Superior temporal gyrus (tissue), 1 donor: ENCODE measurements around the gene RBFOX1.
"Not testable (repeated sequence)": the region's sequence is repeated elsewhere in the genome, so short reads cannot be mapped to it uniquely, and the experiment has no call there.

ENCODE experiments used
- DNase-seq: peaks from one replicate; pipeline ENCODE4 v3.0.0-alpha.2; 2016; ENCODE audit errors: extremely low spot score

Gene RBFOX1

DNA sequence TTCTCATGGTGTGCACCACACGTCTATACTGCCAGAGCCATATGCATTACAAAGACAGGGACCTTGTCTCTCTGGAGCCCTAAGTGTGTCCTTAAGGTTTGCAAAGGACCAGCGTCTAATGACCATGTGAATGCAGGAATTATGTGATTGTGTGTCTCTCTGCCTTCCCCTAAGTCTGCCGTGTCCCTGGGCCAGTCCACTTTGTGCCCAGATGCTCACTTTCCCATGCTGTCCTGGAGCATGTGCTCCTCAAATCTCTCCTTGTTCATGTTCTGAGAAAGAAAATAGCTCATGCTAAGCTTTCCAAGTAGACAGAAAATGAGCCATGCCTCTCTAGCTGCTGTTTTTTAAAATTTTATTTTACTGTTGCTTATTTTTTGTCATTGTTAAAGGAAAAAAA, 125.5 kb downstream of the RBFOX1 start:
- no peak for DNase-seq

DNA sequence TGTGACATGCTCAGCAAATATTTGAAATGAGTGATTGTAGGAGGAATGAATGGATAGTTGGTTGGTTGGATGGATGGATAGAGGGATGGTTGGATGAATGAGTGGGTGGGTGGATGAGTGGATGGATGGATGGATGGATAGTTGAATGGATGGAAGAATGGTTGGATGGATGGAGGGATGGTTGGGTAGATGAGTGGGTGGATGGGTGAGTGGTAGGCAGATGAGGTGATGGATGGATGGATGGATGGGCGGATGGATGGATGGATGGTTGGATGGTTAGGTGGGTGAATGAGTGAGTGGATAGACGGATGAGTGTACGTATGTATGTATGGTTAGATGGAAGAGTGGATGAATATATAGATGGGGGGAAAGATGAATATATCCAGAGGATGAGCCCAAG, 137.7 kb downstream of the RBFOX1 start:
- DNase-seq = no peak

DNA sequence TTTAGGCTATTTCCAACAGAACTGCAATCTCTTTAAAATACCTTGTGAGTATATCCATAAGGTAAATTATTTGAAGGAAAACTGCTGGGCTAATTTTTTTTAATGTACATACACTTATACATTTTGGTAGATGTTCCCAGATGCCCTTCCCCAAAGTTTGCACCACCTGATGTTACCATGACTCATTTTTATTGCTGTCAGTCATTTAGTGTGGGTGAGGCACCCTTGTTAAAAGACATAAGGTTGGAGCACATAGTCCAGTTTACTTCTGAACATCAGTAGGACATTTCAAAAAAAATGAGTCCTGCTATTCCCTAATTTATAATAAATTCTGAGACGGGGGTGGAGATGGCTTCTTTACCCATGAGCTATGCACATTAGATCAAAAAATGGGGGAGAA, 138.6 kb downstream of the RBFOX1 start:
- DNase-seq = no peak

DNA sequence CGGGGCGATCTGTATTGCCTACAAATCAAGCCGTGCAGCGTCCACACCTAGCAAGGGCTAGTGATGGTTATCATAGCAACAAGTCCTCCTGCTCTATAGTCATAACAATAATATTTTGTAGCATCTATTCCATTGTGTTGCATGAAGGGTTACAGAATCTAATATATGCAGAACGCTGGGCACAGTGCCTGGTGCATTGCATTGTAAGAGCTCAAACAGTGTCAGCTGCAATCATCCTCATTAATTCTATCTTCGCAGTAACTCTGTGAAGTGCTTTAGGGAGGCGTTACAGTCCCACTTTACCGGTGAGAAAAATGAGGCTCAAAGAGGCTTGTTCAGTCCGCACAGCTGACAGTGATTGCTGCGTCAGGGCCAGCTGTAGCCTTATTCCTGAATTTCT, 149.4 kb downstream of the RBFOX1 start:
- peak; percentile 58 for DNase-seq

DNA sequence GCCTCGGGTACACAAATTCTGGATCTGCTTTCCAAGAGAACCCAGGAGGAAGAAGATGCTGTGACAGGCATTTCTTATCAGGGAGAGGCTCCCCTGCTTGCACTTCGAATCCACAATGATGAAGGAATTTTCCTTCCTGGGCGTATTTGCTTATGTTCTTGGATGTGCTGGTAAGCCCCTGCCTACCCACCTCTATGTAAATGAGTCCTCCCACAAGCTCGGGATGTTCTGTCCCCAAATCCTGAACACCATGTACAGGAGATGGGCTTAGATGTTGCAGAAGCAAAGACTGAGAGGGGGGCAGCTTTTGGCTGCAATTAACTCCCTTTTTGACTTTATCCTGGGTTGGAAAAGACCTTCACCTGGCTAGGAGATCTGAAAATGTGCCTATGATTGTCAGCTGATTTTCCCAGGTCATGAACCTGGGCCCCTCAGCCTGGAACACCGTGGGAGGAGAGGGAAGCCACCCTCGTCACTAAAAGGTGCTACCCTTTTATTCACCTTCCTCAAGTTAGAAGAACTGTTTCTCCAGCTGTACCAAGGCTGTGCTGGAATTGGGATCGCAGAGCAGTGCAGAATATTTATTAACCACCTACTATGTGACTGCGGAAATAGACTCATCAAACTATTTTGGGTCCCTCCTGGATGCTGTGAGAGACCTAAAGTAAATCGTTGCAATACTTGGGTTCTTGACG, 150.1 kb downstream of the RBFOX1 start:
- DNase-seq = no peak

DNA sequence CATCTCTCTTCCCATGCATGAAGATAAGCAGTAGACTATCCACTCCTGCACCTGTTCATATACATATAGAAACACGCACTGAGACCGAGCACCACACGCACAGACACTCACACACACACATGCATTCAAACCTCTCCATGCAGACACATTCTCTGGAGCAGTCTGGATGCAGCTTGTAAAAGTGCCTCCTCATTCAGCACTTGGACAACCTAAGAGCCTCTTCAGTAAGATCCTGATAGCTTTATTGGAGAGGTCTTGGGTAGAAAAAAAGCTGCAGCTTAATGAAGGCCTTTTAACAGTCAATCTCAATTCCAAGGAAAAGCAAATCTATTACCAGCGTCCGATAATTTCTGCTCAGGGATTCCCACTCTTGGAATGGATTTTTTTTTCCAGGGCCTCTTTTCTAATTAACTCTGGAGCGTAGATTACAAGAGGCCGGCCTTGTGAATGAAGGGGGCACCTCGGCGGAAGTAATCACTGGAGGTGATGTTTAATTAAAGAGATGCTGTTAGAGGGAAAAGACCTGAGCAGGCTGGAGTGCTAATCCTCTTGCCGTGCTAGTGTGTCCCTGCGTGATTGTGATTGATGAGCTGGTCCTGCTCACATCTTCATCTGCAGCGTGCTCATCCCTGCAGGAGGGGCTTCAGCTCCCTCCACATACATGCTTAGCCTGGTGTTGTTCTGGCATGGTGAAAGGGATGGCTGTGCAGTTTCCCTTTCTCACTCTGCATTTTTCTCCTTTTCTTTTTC, 155.1 kb downstream of the RBFOX1 start:
- no peak for DNase-seq

DNA sequence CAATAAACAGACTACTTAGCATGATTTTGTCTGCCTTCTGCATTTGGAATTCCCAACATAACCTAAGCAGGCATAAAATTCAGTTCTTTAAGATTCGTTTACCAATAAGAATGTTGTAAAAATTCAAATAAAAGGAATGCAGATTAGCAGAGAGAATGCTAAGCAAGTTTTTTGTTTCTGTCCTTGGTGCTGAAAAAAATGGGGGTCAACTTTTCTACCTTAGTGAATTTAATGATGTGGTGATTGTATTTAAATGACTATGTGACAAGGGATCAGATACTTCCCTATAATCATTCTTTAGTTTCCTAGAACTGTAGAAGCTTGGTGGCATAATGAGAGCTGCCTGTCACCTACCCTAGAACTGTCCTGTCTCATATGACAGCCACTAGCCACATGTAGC, 159.5 kb downstream of the RBFOX1 start:
- DNase-seq = no peak

DNA sequence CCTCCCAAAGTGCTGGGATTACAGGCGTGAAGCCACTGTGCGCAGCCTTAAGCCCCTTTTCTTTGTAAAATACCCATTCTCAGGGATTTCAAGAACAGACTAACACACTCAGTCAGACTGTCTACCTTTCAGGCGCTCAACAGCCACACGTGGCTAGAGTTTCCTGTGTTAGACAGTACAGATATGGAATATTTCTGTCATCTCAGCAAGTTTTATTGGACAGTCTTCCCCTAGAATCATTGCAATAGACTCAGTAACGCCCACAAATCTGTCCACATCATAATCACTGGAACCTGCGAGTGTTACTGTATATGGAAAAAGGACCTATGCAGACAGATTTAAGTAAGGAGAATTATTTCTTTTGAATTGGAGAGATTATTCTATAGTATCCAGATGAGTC, 160.5 kb downstream of the RBFOX1 start:
- no peak for DNase-seq

DNA sequence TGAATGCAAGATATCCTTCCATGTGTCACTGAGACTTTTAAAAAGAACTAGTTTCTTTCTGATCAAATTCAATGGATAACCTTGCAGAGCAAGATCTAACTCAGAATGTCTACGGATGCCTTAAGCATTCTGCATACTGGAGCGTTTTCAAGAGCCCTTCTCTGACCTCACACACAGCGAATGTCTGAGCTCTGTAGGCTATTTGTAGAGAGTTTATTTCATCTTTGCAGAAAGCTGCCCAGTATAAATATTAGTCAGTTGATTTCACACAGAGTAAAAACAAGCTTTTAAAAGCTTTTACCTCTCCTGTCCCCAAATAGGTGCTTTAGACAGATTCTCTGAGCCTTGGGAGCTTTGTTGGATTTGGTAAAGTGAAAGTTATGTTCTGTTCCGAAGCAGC, 165.0 kb downstream of the RBFOX1 start:
- no peak for DNase-seq

DNA sequence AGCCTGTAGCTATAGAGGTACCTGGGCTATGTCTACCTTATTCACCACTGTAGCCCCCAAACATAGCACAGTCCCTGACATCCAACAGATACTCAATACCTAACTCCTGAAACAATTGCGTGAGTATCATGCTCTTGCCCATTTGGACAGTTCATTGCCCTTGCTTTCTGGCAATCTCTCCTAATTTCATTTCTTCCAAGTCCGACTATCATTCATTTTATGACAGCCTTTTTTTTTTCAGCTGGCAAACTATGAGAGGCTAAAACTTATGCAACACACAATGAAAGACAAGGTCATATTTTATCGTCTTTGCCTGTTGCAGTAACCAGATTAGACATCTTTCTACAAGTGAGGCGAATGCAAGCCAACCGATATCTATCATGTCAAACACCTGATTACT, 169.2 kb downstream of the RBFOX1 start:
- no peak for DNase-seq

DNA sequence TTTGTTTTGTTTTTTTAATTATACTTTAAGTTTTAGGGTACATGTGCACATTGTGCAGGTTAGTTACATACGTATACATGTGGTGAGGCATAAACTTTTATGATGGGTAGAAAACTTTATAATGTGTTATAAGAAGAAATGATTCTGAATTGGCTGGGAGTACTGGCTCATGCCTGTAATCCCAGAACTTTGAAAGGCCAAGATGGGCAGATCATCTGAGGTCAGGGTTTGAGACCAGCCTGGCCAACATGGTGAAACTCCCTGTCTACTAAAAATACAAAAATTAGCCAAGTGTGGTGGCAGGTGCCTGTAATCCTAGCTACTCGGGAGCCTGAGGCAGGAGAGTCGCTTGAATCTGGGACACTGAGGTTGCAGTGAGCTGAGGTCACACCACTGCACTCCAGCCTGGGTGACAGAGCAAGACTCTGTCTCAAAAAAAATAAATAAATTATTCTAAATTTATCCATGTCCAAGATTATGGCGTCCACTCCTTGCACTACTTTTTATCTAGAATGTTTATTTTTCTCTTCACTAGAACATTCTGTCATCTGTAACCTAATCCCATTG, 170.0 kb downstream of the RBFOX1 start:
- DNase-seq = not testable (repeated sequence)

DNA sequence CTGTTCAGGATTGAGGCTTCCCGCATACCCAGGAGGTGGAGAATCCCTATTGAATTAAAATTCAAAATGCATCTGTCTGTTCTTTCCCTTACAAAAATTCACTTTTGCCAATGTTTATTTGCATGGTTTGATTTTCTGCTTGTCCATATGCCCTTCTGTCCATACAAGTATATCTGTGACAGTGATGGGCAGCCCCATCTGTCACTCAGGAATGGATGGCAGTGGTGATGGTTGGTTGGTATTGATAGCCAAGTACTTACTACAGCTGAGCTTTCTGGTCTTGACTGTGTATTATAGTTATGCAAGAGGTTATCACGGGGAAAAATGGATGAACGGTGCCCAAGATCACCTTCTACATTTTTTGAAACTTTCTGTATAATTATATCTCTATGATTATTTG, 171.0 kb downstream of the RBFOX1 start:
- no peak for DNase-seq

DNA sequence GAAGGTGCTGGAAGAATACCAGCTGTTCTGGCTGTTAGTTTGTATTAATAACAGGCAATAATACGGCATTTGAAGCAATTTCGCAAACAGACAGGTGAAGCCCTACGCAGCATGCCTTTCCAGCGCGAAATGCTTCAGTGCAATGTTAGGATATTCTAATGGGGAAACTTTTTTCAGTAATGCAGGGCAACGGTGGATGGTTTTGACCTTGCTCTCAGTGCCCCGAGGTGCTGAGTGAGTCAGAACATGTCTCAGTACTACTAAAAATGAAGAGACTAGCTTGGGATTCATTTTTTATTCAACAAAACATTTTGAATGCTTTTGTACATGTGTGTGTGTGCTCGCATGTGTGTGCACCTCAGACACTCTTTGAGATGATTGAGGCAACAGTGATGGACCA, 172.2 kb downstream of the RBFOX1 start:
- DNase-seq = no peak

DNA sequence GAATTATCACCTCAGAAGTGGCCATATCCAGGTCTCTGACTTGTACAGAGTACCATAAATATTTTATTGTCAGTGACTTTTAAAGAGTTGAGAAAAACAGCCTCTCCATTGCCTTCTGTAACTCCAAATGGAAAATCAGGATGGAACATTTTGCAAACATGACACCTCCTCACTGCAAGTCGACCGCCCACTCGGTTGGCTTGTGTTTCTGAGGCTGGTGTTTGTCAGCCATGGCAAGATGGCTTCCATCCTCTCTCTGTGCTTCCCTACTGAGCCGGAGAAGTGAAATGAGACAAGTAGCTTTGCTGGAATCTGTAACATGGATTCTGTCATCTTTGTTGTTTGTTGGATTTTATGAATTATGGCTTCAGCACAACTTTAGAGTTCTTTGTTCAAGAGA, 172.8 kb downstream of the RBFOX1 start:
- no peak for DNase-seq

DNA sequence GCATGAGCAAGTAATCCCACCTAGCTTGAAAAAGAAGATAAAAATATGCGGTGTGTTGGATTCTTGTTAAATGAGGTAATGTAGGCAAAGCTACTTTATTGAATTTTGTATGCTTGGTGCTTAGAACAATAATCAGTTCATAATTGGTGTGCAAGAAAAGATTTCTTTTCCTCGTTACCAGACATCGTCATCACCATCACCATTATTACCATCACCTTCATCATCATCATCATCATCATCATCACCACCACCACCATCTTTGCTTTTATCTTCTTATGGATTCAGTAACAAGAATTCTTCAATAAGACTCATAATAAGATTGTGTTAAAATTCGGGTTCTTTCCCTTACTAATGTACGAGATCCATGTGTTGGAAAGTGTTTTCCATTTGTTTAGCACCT, 173.7 kb downstream of the RBFOX1 start:
- DNase-seq = no peak

DNA sequence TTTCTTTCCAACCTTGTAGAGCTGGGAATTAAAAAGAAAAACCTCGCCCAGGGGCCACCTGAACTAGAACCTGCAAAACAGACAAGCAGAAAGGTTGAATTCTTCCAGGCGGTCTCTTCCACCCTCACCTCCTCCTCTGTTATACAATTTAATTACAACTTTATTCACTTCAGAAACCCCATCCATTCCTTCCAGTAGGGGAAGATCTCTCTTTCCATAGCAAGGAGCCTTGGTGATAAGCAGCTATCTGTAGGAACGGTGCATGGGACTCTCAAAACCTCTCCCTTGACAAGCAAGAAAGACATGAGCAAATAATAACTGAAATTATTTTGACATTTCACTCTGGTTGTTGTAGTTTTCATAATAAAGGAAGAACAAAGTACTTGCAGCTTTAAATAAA, 176.0 kb downstream of the RBFOX1 start:
- no peak for DNase-seq

DNA sequence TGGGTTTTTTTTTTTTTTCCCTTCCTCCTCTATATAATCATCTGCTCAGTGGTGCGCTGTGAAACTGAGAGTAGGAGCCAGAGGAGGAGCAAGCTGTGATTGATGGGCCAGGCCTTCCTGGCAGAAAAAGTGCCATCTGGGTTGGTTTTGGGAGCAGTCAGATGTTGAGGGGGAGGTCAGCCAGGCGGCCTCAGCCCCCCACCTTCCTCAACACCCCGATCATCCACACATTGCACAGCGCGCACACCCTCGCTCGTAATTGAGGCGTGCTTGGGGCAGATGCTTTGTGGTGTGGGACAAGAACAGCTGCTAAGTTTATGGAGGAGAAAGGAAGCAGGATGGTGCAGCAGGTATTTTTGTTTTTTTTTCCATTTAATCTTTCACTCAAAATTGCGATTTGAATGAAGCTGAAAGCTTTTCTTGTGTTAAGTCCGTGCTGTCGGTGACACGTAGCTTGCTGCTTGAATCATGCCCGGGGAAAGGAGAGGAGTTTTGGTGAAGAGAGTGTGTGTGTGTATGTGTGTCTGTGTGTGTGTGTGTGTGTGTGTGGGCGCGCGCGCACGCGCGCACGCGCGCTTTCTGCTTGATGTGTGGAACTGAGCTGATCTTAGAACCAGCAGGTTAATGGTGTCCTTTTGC, 177.4 kb downstream of the RBFOX1 start:
- DNase-seq = no peak

DNA sequence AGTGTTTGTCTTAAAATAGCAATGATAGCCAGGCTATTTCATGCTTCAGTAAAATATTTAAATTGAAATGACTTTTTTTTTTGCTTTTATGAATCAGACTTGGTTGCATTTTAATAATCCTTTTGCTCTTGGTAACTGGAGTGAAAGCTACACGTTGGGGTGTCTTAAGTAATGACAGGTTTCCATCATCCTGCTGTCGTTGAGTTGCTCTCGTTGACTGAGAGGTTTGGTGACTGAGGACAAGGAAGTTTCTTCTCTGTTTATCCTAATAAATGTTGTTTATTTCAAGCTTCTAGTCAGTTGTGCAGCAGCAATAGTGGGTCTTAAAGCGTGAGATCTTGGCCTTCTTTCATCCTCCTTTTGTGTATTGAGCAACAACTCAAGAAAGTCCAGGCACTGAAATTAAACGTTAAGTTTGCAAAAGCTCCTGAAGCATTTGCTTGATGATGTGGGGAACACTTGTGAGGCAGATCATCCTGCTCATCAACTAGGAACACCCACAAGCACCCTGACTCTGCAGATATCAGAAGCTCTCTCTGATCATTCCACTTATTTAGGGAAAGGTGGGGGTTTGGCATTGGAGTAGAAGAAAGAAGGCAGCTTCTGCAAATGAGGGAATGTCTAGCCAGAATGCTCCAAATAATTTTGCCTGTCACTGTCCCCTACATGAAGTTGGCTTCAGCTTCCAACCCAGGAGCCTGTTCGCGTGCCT, 179.1 kb downstream of the RBFOX1 start:
- no peak for DNase-seq

DNA sequence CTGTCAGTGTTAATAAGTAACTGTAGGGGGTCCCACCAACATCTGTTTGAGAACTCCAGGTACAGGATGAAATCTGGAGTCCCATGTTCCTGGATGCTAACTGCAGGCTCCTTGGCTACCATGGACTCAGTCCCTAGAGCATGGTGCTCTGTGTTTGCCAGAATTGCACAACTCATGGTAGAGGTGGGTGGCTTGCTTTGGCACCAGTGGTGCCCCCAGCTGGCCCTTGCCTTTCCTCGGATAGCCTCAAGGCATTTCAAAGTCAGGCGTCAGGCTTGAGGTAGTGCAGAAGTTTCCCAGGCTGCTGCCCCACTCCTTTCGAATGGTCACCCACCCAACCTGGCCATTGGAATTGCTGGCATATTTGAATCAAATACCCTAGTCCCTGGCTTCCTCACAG, 179.9 kb downstream of the RBFOX1 start:
- no peak for DNase-seq

DNA sequence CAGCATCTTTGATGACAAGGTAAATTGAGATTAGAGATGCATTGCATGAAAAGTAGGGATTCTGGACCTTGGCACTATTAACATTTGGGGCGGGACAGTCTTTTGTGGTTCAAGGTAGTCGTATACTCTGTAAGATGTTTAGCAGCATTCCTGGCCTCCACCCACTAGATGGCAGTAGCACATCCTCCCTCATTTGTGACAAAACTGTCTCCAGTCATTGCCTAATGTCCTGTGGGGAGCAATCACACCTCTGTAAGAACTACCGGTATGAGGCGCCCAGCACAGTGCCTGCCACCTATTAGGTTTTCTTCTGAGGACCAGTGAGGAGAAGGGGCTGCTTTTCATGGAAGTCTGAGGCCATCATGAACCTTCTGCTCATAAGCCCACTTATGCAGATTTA, 180.8 kb downstream of the RBFOX1 start:
- no peak for DNase-seq

DNA sequence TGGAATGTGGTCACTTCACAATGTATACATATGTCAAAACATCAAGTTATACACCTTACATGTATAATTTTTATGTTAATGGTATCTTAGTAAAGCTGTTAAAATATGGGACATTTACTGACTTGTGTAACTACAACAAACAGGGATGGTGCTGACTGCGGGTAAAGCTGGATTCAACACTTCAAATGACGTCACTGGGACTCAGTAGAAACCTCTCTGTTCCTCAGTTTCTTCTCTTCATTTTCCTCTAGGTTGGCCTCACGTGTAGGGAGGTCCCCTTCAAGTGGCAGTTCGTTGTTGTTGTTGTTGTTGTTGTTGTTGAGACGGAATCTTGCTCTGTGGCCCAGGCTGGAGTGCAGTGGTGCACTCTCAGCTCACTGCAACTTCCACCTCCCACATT, 182.9 kb downstream of the RBFOX1 start:
- DNase-seq = no peak

DNA sequence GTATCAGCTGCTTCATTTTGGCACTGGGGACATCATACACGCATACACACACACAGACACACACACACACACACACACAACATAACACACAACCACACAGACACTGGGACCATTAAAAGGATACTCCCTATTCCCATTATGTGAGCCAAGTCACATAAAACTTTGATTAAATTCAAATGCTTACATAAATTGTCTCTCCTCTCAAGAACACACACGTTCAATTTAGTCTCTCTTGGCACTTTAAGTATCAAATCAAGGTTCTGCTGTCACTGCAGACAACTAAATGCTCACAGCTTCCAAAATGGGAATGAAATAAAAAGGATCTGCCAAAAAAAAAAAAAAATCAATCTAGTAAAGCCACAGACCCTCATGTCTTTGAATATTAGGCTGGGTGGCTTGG, 184.9 kb downstream of the RBFOX1 start:
- DNase-seq = peak; percentile 23
